Limb (tissue), 2 donors: Measurements from ENCODE around the gene CLIC6.
"Not testable (repeated sequence)": the region's sequence is repeated elsewhere in the genome, so short reads cannot be mapped to it uniquely, and the experiment has no call there.

Experiments
- DNase-seq, 2 donors: peaks; one replicate each; pipeline ENCODE4 v3.0.0-alpha.2; 2016; ENCODE audit errors: extremely low spot score in 2 of 2

The CLIC6 gene

DNA sequence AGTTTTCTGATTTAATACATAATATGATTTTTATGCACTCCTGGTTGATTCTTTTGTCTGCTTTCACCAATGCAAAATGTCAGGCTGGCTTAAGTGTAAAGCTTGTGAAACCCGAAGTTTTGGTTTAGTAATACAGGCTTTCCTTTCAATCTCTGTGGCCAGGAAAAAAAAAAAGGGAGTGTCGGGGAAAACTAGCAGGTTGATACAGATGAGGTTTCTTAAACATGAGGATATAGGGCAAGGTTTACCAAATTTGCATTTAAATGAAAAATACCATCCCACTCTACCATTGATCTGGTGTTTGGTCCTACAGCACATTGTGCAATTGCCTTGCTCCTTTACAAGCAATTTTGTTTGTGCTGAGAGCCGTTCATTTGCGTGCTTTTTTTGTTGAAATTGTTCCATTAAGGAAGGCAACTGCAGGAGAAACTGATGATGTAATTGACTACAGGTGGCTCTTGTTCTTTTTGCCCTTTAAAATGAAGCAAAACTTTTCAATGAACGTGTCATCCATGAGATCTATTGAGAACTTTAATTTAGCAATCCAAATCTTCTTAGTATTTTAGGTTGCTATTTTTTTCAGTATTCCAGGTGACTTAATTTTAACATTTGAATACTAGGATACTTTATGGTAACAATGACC is 22.7 kb downstream of the CLIC6 start:
- DNase-seq: no peak

DNA sequence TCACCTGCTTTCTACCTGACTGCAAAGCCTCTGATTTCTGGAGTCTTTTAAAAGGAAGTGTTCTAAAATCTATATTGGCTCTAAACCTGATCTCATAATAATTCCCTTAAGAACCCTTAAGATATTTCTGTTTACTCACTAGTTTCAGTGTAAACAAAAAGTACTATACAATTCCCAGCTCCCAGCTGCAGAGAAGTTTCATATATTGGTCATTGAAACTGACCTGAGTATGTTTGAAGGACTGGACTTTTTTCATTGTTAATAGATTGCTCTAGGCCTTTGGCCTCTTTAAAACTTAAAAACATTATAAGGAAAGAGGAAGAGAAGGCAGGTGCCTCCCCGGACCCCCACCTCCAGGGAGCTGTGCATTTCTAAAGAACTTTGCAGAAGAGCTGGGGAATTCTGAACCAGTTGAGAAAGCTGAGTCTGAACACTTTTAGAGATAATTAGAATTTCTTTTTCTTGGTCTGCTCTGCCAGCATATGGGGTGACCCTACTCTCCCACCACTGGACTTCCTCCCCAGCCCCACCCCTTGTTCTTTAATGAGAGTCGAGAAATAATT is 23.7 kb downstream of the CLIC6 start:
- no peak for DNase-seq

DNA sequence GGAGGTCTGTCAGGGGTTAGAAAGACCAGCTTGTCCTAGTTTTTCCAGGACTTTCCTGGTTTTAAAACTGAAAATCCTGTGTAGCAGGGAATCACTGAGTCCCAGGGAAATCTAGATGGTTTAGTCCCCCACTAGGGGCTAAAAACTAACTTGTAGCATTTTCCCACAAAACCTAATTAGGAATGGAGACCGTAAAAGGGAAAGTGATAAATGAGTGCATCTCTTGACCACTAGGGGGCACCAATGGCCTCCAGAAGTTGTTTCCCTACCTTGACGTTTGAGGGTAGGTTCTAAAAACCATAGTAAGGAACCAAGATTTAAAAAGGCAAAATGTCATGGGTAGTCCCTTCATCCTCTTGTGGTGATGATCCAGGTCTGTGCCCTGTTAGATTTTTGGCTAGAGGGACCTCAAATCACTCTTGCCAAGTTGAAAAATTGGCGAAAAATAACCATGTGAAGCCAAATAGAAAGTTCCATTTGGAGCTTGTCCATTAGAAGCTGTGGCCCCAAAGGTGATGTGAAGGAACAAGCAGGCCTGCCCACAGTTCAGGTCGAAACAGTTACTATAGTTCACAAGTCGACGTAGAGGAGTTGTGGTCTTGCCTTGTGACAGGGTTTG is 24.5 kb downstream of the CLIC6 start:
- DNase-seq: peak; percentile 50 to 58

DNA sequence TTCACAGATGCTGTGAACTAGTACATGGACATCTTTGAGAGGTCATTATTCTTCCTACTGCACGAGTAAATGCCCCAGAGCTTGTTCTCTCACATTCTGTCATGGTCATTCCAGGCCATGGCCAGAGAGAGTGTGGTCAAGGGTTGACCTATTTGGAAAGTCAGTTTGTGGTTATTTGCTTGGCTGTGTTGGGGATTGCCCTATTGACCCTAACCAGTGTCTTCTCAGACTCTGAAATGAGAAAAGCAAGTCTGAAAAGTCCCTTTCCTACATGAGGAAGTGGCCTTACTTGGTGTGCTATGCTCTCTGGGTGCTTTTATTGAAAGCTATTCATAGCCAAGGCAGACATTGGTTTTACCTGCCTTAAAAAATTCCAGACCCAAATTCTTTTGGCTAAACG is 26.6 kb downstream of the CLIC6 start:
- no peak for DNase-seq

DNA sequence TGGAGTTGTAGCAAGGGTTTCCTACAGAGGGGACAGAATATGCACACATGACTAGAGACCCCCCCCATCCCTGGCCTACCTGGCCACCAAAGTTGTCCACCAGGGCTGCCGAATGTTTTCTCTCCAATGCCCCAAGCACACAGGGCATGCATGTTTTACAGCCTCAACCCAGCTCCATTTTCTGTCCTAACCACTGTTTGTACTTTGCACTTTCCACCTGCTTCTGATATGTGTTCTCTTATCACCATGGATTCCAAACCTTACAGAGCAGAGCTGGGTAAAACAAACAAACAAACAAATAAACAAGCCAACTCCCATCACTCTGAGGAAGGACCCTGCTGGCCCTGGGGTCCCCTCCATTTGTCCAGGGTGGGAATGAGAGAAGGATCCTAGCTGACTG is 27.3 kb downstream of the CLIC6 start:
- DNase-seq: no peak

DNA sequence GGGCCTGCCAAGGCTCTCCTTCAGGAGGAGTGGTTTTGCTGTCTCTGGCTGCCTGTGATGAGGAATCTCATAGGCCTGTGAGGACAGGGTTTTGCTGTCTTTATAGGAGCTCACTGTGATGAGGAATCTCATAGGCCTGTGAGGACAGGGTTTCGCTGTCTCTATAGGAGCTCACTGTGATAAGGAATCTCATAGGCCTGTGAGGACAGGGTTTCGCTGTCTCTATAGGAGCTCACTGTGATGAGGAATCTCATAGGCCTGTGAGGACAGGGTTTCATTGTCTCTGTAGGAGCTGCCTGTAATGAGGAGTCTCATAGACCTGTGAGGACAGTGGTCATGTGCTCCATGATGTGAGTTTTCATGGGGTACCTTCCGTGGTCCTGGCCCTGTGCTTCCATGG is 29.0 kb downstream of the CLIC6 start:
- no peak for DNase-seq

DNA sequence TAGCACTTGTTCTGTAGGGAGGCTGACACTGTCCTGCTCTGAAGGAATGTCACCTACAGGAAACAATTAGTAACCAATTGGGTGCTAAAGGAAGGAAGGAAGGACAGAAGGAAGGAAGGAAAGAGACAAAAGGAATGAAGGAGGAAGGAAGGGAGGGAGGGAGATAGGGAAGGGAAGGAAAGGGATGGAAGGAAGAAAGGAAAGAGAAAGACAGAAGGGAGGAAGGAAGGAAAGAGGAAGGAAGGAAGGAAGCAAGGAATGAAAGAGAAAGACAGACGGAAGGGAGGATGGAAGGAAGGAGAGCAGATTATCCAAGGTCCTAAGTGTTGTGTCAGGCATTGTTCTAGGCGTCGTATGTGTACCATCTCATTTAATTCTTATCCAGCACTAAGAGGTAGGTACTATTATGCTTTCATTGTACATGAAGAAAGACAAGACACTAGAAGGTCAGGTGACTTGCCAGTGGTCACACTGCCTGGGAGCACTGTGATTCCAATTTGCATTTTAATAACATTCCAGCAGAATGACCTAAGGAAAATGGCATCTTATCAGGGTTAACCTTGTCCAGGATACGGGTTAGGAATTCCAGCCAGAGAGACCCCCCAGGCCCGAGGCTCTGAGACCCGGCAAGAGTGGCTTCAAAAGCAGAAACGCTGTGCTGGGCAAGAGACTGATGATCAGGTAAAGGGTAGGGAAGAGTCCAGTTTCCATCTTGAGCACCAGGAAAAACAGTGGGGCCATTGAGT is 29.6 kb downstream of the CLIC6 start:
- no peak for DNase-seq

DNA sequence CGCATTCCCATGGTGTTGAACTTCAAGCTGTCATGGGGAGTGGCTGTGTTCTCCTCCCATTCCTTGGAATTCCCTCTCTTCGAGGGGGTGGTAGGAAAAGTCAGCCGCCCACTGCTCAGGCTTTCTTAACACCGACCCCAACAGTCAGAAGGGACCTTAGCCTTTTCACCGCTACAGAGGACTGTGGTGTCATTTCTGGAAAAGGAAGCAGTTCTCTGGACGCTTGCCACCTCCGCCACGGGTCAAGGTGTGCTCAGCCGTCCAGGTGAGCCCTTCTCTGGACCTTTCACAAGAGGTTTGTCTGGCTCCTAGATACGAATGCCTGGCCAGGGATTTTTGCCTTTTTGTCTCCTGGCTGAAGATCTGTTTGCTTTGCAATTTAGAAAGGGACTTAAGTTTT is 31.8 kb downstream of the CLIC6 start:
- DNase-seq: no peak

DNA sequence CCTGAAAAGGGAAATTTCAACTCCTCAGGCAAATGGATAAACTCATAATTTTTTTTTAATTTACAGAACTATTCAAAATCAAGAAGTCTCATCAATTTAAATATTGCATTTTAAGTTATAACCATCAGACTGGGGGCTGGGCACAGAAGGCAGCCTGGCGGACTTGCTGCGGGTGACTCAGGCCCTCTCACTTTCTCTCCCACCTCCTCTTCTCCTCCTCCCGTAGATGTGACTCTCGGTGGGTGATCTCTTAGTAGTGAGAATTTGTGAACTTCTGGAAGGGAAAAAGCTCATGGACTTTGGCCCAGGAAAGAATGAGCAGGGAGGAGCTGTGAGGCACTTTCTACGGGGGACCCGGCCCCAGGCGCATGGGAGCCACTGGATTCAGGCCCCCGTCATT is 32.9 kb downstream of the CLIC6 start:
- no peak for DNase-seq

DNA sequence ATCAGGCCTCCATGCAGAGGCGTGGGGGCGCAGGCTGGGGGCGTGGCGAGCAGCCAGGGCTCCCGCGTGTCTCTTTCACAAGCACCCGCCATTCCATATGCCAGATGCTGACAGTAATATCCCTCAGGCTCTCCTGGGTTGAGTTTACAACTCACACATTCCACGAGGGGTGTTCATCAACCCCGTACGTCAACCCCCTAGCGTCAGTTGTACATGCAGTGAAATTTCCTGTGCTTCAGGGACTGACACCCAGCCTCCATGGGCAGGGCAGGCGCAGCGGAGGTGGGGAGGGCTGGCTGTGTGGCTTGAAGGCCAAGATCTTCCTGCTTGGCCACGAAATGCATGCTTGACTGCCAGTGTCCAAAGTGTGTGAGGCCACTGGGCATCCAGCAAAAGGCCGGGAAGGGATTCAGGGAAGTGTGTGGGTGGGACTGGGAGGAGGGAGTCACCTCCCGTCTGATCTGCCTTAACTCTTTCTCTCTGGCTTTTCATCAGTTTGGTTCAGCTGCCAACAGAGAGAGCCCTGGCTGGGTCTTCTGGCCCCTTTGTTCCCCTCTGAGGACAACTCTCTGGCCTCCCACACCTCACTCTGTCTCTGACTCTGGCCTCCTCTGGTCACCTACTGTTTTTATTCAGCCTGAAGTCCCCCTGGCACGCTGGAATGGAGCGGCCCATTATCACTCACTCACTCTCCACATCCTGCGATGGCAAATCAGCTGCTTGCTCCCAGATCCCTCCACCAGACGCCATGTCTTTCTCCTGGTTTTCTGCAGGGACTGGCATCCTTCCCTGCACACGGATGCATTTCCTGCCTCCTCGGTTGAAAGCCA is 33.8 kb downstream of the CLIC6 start:
- DNase-seq: no peak

DNA sequence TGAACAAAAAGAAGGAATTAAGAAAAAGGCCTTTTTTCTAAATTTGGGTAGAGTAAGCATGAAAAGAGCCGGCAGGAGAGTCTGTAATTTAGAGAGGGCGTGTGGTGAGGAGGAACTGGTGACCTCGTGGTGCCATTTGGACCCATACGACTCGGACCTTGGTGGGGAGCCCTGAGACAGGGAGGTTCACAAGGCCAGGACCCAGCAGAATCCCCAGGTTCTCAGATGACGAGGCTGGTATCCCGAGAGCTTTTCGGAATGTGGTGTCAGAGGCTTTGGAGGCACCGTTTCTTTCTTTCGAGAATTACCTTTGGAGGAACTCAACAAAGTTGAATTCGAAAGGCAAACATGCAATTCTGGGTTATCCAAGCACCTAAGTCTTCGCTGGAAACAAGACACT is 34.8 kb downstream of the CLIC6 start:
- no peak for DNase-seq

DNA sequence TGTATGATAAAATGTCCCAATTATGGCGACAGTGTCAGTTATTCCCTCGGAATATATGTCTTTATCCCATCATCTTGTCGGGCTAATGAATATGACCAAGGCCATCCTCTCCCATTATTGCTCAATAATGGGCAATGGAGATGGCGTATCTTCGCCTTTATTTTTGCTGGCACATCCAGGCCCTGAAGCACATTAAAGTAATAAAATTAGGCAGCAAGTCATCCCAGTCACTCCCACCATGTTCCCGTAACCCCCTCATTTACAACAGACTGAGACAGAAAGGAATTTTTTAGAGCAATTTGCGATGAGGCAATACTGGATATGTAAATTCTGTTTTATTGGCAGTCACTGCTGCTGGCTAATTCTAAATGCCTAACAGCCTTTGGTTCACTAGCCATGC is 35.3 kb downstream of the CLIC6 start:
- no peak for DNase-seq

DNA sequence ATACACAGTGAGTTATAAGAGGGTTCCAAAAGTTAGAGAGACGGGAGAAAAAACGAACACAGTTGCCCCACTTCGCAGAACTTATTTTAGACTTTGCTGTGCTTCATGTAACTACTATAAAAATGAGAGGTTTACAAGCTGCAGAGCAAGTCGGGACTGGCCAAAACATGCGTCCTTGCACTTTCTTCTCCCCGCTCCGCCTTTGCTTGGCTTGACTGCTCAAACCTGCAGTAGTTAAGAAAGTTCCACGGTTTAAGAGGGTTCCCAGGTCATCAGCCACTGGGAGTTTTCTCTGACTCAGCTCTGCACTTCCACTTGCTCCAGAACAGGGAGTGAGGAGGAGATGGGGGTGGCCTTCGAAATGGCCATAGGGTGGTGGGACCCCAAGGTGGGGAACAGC is 36.2 kb downstream of the CLIC6 start:
- DNase-seq: no peak

DNA sequence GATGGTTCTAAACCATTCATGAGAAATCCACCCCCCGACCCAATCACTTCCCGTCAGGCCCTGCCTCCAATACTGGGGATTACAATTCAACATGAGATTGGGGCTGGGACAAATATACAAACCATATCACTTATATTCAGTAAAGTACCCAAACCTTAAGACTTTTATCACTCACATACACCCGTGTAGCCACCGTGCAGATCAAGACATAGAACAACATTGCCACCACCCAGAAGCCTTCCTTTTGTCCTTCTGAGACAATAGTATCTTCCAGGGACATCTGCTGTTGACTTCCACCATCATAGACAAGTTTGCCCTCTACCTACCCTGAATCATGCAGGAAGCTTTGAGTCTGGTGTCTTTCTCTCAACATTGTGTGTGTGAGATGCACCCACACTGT is 37.5 kb downstream of the CLIC6 start:
- DNase-seq: no peak

DNA sequence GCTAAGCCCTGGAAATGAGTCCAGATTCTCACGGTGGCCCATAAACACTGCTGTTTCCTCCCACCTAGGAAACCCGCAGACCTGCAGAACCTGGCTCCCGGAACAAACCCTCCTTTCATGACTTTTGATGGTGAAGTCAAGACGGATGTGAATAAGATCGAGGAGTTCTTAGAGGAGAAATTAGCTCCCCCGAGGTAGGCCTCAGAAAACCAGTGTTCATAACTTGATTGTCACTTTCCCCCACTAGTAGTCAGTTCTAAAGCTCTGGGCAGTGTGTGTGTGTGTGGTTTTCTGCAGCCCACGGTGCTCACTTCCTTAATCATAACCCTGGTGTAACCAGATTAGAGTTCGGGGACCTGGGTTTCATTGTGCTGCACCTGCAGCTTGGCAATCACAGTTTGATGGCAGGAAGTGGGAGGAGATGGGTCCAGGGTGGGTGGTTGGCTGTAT is 39.1 kb downstream of the CLIC6 start:
- DNase-seq: no peak

DNA sequence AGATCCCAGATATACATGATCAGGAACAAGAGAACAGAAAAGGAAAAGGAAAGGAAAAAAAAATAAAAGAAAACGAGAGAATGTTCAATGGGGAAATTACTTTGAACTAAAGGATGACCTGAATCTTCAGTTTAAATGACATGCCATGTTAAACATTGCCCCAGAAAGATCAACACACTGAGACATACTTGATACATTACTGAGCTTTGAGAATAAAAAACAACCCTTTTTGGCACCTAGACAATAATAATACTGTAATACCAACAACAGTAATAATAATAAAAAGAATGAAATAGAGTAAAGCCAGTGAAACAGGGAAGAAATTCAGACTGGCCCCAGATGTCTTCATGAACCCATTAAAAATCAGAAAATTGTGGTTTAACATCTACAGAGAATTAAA is 44.8 kb downstream of the CLIC6 start:
- DNase-seq: no peak

DNA sequence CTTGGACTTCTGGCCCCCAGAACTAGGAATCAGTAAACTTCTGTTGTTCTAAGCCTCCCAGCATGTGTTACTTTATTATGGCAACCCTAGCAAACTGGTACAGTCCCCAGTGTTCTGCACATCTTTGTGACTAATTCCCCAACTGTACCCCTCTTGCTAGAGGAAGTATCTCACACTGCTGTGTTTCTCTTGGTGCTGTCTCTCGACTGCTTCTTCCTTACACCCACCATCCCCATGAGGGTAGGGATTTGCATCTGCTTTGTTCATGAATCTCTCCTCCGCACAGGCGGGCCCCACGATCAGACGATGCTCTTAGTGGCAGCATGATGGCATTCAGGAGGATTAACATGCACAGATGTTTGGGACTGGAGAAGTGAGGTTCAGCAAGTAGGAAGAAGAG is 46.7 kb downstream of the CLIC6 start:
- no peak for DNase-seq

DNA sequence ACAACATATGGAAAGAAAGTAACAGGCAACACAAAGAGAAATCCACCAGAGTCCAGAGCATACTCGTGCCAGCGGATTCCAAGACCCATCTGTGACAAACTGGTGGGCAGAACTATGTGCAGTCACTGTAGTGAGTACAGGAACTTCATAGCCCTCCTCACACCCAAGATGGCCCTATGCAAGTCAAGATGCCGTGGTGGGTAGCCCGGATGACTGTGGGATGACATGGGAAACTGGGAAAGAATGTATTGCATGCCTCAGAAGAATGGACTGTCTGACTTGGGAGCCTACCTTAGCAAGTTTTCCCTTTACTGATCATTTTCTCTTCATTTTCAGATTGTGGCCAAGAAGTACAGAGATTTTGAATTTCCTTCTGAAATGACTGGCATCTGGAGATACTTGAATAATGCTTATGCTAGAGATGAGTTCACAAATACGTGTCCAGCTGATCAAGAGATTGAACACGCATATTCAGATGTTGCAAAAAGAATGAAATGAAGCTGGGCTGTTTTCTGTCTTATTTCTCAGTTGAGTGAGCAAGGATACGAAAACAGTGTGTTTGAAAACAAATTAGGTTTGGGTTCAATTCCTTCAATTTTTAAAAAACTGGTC is 47.3 kb downstream of the CLIC6 start:
- no peak for DNase-seq

DNA sequence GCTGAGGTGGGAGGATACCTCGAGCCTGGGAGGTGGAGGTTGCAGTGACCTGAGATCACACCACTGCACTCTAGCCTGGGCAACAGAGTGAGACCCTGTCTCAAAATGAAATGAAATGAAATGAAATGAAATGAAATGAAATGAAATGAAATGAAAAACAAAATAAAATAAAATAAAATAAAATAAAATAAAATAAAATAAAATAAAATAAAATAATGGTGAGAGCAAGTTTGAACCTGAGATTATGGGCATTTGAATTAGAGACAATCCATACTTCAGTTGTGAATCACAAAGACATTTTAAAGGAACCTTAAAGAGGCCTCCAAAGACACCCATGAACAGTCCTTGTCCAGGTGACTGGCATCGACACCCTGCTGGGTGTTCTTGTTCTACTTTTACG is 49.7 kb downstream of the CLIC6 start:
- not testable (repeated sequence) for DNase-seq

DNA sequence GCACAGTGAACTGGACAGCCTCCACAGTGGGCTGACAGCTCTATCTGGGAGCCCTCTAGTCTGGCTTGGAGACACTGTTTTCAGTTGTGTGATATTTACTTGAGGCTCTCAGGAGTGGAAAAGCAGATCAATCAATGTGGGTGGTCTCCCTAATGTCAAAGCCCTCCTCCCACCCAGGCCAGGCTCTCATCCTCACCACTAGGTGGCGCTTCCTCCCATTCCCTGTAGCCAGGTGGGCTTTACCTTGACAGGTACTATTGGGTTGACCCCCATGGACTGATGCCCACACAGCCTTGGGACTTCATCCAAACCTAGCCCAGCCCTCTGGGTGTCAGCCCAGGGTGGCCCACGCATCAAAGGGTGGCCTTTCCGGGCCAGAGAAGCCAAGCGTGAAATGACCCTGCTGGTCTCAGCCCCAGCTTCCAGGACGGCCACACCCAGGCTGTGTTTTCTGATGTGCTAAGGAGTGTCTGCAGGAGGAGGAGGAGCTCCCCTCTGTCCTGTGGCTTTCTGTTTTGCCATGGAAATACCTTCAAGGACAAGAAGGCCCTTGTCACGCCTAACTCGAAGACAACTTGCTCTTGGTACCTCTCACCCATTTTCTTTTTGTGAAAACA is 54.0 kb downstream of the CLIC6 start:
- DNase-seq: no peak
